CD4-positive, alpha-beta T cell treated with Interleukin-6 at 100 ng/mL for 8 hours (primary cell): ENCODE results near the gene TBL2.
"Not testable (repeated sequence)": the region's sequence is repeated elsewhere in the genome, so short reads cannot be mapped to it uniquely, and the experiment has no call there.

Experiments
- DNase-seq: peaks from one replicate; pipeline ENCODE4 v3.0.0-alpha.2; 2020; ENCODE audit warnings: mixed read lengths, low spot score

The TBL2 gene

GRCh38 chr7:73578342-73579128 lies at the start of gene TBL2:
TSS of gene TBL2 (minus strand) at chr7:73578579. CDS start at chr7:73578549, 30 bp downstream.
- DNase-seq = peak; percentile 98

- no peak for DNase-seq
Observed at GRCh38 chr7:73626814-73627213, 48.4 kb upstream of the TBL2 start.

GRCh38 chr7:73625276-73625675 lies 46.9 kb upstream of the TBL2 start:
- no peak for DNase-seq

- no peak for DNase-seq
Observed at GRCh38 chr7:73624669-73625001, 46.3 kb upstream of the TBL2 start.

- peak; percentile 23 for DNase-seq
Observed at GRCh38 chr7:73623798-73624668, 45.7 kb upstream of the TBL2 start, which contains the start of gene MLXIPL. TSS of gene MLXIPL (minus strand) at chr7:73624522. CDS start at chr7:73624492, 30 bp downstream.

GRCh38 chr7:73622909-73623797 lies 44.8 kb upstream of the TBL2 start:
- no peak for DNase-seq

GRCh38 chr7:73622527-73622908 lies 44.1 kb upstream of the TBL2 start:
- DNase-seq = no peak

GRCh38 chr7:73621168-73622063 lies 43.0 kb upstream of the TBL2 start:
- DNase-seq = no peak

- not testable (repeated sequence) for DNase-seq
Observed at GRCh38 chr7:73619394-73619793, 41.0 kb upstream of the TBL2 start.

GRCh38 chr7:73618538-73618937 lies 40.2 kb upstream of the TBL2 start:
- DNase-seq = no peak

- DNase-seq = not testable (repeated sequence)
Observed at GRCh38 chr7:73617520-73617919, 39.1 kb upstream of the TBL2 start.

- no peak for DNase-seq
Observed at GRCh38 chr7:73615886-73616285, 37.5 kb upstream of the TBL2 start.

- not testable (repeated sequence) for DNase-seq
Observed at GRCh38 chr7:73614937-73615336, 36.6 kb upstream of the TBL2 start.

- DNase-seq = no peak
Observed at GRCh38 chr7:73613954-73614735, 35.8 kb upstream of the TBL2 start.

GRCh38 chr7:73612598-73613269 lies 34.4 kb upstream of the TBL2 start:
- no peak for DNase-seq

- no peak for DNase-seq
Observed at GRCh38 chr7:73611017-73611555, 32.7 kb upstream of the TBL2 start.

- no peak for DNase-seq
Observed at GRCh38 chr7:73610105-73610504, 31.7 kb upstream of the TBL2 start.

GRCh38 chr7:73607692-73607983 lies 29.3 kb upstream of the TBL2 start:
- DNase-seq = not testable (repeated sequence)
